Adipocyte (in vitro differentiated cells): Measurements from ENCODE around the gene CENPF.
"Not testable (repeated sequence)": the region's sequence is repeated elsewhere in the genome, so short reads cannot be mapped to it uniquely, and the experiment has no call there.

Source experiments
- DNase-seq: peaks from one replicate; pipeline ENCODE4 v3.0.0-alpha.2; 2015; ENCODE audit warnings: low read depth
- H3K27me3 ChIP-seq: replicated peaks from 2 replicates; pipeline ENCODE4 v1.7.0; 2013; ENCODE audit warnings: mild to moderate bottlenecking, low read length, moderate library complexity; ENCODE audit not compliant: control insufficient read depth, insufficient read depth
- H3K36me3 ChIP-seq: 2 replicates; pipeline ENCODE4 v1.7.0; 2013; ENCODE audit warnings: low read length, mild to moderate bottlenecking, moderate library complexity; ENCODE audit not compliant: control insufficient read depth, insufficient read depth, severe bottlenecking
- H3K4me1 ChIP-seq: 2 replicates; pipeline ENCODE4 v1.7.0; 2013; ENCODE audit warnings: mild to moderate bottlenecking, low read length, moderate library complexity; ENCODE audit not compliant: control insufficient read depth, insufficient read depth
- H3K4me3 ChIP-seq: 2 replicates; pipeline ENCODE4 v1.7.0; 2013; ENCODE audit warnings: mild to moderate bottlenecking, low read length, moderate library complexity
- H3K9ac ChIP-seq: 2 replicates; pipeline ENCODE4 v1.7.0; 2013; ENCODE audit warnings: mild to moderate bottlenecking, low read length, moderate library complexity
- H3K9me3 ChIP-seq: 2 replicates; pipeline ENCODE4 v1.7.0; 2013; ENCODE audit warnings: mild to moderate bottlenecking, low read length, moderate library complexity; ENCODE audit not compliant: control insufficient read depth

CENPF gene

DNA sequence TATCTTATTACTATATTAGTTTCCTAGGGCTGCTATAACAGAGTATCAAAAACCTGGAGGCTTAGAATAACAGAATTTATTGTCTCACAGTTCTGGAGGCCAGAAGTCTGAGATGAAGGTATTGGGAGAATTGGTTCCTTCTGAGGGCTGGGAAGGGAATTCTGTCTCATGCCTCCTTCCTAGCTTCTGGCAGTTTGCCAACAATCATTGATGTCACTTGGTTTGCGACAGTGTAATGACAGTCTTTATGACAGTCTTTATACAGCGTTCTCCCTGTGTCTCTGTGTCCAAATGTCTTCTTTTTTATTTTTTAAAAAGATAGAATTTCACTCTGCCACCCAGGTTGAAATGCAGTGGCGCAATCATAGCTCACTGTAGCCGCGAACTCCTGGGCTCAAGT is 15.8 kb upstream of the CENPF start:
- H3K4me3 ChIP-seq: no peak overlapping the region
- H3K4me1 ChIP-seq: peaks cover 7% of the 10 kb centered on the region
- H3K9ac ChIP-seq: no peak overlapping the region
- DNase-seq: no peak
- H3K27me3 ChIP-seq: no peaks in the 10 kb centered on the region
- H3K36me3 ChIP-seq: no peaks in the 10 kb centered on the region
- no peaks in the 10 kb centered on the region for H3K9me3 ChIP-seq

DNA sequence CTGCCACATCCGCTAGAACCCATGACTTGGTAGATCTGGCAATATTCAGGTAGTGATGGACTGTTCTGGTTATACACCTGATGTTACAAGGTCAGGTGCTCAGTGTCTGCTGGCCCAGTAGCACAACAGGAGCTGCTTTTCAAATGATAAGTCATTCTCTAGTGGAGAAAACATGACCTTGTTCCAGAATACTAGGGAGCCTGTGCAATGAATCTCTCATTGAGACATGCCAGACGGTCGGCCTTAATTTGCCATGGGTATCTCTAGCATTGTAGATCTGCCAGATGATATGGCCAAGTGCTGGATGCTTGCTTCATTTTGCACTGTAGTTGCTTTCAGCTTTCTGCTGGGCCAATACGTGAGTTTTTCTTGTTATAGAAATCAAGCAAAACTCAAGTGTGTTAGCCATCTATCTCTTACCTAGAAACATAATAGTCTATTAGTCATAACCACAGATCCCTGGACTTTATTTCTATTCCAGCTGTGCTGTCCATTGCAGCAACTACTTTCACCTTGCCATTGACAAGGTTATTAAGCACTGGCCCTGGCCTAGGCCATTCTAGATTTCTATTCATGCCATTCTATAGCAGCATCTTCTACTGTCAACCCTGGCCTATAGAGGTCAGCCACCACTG is 13.9 kb upstream of the CENPF start:
- no peak for DNase-seq
- H3K27me3 ChIP-seq: no peaks in the 10 kb centered on the region

DNA sequence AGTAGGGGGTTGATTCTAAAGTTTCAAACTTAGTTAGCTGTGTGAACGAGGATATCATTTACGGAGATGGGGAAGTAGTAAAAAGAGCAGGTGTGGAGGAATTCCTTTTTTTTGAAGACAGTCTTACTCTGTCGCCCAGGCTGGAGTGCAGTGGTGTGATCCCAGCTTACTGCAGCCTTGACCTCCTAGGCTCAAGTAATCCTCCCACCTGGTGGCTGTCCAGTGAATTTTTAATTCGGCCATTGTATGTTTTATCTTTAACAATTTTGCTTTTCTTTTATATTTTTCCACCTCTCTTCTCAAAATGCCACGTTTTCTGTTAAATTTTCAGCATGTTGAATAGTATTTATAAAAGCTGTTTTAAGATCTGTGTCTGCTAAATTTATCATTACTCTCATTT is 12.3 kb upstream of the CENPF start:
- Histone ChIP-seq H3K36me3 (no peaks in the 10 kb centered on the region), H3K27me3 (no peaks in the 10 kb centered on the region), H3K9ac (no peak overlapping the region), H3K9me3 (no peaks in the 10 kb centered on the region), H3K4me1 (no peaks in the 10 kb centered on the region), H3K4me3 (no peak overlapping the region)
- DNase-seq: no peak

More for the DNA sequence above, 13.9 kb upstream of the CENPF start:
- no peak overlapping the region for H3K4me3 ChIP-seq
- no peak overlapping the region for H3K9ac ChIP-seq
- H3K4me1 ChIP-seq: peaks cover 2% of the 10 kb centered on the region
- H3K36me3 ChIP-seq: no peaks in the 10 kb centered on the region
- H3K9me3 ChIP-seq: no peaks in the 10 kb centered on the region

DNA sequence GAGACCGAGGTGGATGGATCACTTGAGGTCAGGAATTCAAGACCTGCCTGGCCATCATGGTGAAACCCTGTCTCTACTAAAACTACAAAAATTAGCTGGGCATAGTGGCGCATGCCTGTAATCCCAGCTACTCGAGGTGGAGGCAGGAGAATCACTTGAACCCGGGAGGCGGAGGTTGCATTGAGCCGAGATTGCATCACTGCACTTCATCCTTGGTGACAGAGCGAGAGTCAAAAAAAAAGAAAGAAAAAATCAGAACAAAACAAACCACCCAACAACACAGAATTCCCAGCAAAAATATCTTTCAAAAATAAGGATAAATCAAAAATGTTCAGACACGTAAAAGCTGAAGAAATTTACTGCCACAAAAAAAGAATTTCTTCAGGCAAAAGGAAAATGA is 11.1 kb upstream of the CENPF start:
- H3K9ac ChIP-seq, H3K36me3 ChIP-seq, H3K27me3 ChIP-seq, H3K9me3 ChIP-seq, H3K4me1 ChIP-seq, H3K4me3 ChIP-seq, DNase-seq: not testable (repeated sequence)

DNA sequence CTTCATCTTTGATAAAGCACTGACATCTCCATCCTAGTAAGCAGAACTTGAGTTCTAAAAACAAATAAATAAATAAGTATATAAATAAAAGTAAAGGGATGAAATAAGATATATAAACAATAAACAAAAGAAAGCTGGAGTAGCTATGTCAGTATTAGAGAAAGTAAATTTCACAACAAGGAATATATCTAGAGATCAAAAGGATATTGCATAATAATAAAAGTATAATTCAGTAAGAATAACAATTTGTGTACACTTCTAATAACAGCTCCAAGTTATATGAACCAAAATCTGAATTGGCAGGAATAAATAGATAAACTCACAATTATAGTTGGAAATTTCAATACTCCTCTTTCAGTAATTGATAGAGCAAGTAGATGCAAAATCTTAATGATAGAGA is 9.8 kb upstream of the CENPF start:
- H3K4me3 ChIP-seq: no peak overlapping the region
- H3K36me3 ChIP-seq: no peaks in the 10 kb centered on the region
- no peaks in the 10 kb centered on the region for H3K9me3 ChIP-seq
- DNase-seq: no peak
- no peaks in the 10 kb centered on the region for H3K27me3 ChIP-seq
- no peak overlapping the region for H3K9ac ChIP-seq
- no peaks in the 10 kb centered on the region for H3K4me1 ChIP-seq

DNA sequence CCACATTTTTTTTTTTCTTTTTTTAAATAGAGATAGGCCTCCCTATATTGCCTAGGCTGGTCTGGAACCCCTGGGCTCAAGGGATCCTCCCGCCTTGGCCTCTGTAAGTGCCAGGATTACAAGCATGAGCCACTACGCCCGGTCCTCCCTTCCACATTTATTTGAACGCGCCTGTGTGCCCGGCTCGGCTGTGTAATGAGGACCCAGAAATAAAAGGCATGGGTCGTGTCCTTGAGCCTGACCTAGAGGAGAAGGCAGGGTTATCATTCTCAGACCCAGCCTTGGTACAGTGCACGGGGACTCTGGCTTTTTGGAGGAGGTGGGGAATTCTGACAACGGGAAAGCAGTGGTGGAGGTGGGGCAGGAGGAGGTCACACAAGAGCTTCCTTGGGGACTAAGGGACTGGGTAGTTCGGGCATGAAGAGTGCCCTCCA is 841 bp downstream of the CENPF start:
- peak overlapping the region; percentile 95 for H3K4me3 ChIP-seq
- no peak for DNase-seq
- H3K27me3 ChIP-seq: no peaks in the 10 kb centered on the region
- peak overlapping the region; percentile 71 for H3K9ac ChIP-seq
- H3K36me3 ChIP-seq: no peaks in the 10 kb centered on the region
- H3K9me3 ChIP-seq: no peaks in the 10 kb centered on the region
- H3K4me1 ChIP-seq: peaks cover 10% of the 10 kb centered on the region

DNA sequence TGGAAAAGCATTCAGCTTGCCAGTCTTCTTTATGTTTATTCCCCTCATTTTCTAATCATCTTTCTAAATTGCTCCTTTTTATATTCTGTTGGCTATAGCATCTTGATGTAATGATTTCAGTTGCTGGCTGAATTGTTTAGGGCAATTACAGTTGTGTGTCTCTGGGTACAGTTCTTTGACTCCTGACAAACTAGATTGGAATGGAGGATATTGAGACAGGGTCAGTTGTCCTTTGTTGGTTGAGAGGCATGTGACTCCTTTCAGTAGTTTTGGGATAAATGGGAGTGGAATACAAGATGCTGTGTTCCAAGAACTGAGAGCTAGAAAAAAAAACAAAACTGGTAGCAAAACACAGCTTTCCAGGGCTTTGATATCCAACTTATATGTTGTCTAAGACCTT is 1.5 kb downstream of the CENPF start:
- Histone ChIP-seq H3K27me3 (no peaks in the 10 kb centered on the region), H3K4me3 (no peak overlapping the region), H3K4me1 (peaks cover 10% of the 10 kb centered on the region), H3K9ac (no peak overlapping the region), H3K9me3 (no peaks in the 10 kb centered on the region), H3K36me3 (no peaks in the 10 kb centered on the region)
- peak; percentile 24 for DNase-seq

DNA sequence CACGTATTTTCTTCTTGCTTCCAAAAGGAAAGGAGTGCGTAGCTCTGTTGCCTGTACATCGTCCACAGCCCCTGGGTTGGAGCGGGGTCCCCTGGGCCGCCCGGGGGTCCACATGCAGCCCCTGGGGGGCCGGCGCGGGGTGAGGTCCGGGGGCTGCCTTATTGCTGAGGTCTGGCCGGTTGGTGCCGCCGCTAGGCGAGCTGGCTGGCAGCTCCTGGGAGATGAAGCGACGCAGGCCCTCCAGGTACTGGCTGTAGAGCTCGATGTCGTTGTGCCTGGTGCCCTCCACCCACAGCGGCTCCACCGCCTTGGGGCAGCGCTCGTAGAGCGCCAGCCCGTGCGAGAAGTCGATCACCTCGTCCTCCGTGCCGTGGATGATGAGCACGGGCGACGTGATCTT is 2.5 kb downstream of the CENPF start:
- H3K9ac ChIP-seq, H3K4me1 ChIP-seq, H3K4me3 ChIP-seq: not testable (repeated sequence)

DNA sequence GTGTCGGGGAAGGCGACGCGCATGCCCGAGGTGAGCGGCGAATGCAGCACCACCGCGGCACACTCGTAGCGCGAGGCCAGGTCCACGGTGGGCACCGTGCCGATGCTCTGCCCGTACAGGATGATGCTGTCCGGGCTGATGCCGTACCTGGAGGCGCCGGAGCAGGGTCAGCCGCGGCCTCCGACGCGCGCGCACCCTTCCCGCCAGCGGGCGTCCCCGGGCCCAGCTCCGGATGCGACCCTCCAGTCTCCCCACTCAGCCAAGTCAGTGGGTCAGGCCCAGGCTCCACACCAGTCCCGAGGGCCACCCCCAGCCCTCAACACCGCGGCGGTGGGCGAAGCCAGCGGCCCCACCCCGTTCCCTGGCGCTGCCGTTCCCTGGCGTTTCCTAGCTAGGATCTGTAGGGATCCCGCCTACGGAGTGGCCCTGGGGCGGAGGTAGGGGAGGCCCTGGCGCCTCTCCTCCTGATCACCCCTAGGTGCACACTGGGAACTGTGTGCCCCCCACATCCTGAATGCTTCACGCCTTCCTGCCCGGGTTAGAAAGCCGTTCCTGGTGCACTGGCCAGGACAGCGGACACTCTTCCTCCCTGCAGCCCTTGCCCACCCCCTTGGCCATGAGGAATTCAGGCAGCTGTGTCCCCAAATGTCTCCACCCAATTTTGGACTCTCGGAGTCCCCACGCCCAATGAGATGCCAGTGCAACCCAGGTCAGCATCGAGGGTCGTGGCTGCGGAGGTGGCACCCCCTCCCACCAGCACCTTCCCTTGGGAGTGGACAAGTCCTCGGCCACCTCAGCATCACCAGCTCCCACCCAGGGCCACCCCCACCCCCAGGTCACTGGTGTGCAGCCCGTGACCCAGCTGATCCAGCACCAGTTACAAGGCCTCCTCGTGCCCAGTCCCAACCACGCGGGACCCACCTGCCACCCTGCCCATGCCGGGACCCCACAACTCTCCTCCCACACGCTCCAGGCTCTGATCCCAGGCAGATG is 3.2 kb downstream of the CENPF start:
- H3K4me3 ChIP-seq, H3K27me3 ChIP-seq, H3K4me1 ChIP-seq, H3K9me3 ChIP-seq, H3K36me3 ChIP-seq, H3K9ac ChIP-seq, DNase-seq: not testable (repeated sequence)

More for the DNA sequence above, 2.5 kb downstream of the CENPF start:
- not testable (repeated sequence) for H3K36me3 ChIP-seq, DNase-seq, H3K9me3 ChIP-seq, H3K27me3 ChIP-seq

DNA sequence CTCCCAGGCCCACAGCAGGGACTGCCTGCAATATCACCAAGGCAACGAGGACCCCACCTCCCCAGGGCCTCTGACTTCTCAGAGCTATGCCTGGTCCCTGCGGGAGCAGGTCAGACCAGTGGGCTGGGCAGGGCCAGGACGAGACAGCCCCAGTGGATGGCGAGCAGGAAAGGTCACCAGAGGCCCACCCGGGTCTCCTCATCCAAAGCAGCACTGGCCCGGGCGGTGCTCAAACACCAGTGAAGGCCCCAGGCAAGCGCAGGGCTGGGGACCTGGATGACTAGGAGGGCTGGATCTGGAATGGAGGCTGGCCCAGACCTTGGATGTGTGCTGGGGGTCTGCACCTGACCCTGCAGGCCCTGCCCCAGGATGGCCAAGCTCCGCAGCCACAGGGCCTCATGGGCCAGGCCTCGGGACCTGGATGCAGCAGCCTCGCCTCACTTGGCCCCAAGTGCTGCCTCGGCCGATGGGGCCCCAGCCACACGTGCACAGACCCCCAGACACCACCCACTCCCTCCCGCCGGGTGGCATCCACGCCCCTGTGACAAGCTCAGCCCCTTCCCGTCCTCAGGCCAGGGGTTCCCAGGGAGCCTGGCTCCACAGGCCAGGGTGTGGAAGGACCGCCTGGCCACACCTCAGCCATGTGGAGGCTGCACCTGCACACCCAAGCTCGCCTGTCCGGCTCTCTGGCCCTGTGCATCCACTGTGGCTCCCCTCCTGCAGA is 4.7 kb downstream of the CENPF start:
- H3K27me3 ChIP-seq, H3K4me3 ChIP-seq, H3K4me1 ChIP-seq, H3K9me3 ChIP-seq, H3K9ac ChIP-seq, H3K36me3 ChIP-seq, DNase-seq: not testable (repeated sequence)

DNA sequence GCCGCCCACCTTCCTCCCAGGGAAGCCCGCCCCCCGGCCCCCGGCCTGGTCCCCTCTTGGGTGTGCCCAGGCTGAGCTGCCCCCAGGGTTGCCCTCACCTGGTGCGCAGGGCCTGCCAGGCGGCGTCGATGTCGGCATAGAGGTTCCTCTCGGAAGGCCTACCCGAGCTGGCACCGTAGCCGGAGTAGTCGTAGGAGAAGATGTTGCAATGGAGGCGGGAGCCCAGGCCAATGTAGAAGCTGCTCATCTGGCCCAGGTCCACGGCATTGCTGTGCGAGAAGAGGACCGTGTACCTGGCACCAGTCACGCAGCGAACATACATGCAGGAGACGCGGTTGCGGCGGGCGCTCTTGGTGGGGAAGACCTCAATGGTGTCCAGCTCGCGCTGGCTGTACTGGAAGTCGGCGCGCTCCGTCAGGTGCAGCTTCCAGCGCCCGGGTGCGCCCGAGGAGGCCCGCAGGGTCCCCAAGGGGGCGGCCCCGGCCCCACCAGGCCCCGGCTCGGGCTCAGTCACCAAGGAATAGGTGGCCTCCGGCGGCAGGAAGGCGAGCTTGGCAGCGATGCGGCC is 5.3 kb downstream of the CENPF start:
- H3K4me3 ChIP-seq, H3K9ac ChIP-seq, H3K27me3 ChIP-seq, H3K36me3 ChIP-seq, H3K4me1 ChIP-seq, H3K9me3 ChIP-seq, DNase-seq: not testable (repeated sequence)
